Liver (tissue), 9 donors: ENCODE measurements around the gene OR52N1. TPM values are rescaled to one million over a fixed set of nuclear protein-coding genes. Genes with fewer than 3 reads are reported as not detected.

ENCODE experiments used
- DNase-seq: peaks from one replicate; pipeline ENCODE4 v3.0.0-alpha.2; 2017; ENCODE audit warnings: low spot score
- H3K27ac ChIP-seq, 2 donors: one replicate each; pipeline ENCODE4 v1.7.0; 2013; ENCODE audit warnings: inconsistent platforms in 2 of 2, low read length in 2 of 2, control low read depth in 1 of 2, low read depth in 1 of 2, mild to moderate bottlenecking in 1 of 2
- H3K27me3 ChIP-seq, 4 donors: one replicate each; pipeline versions ENCODE4 v1.6.1 to v1.7.0; 2013; ENCODE audit warnings: low read length in 3 of 4, inconsistent platforms in 1 of 4, mild to moderate bottlenecking in 1 of 4, moderate library complexity in 1 of 4; ENCODE audit not compliant: control insufficient read depth in 4 of 4, insufficient read depth in 4 of 4
- H3K36me3 ChIP-seq, 4 donors: one replicate each; pipeline versions ENCODE4 v1.6.1 to v1.7.0; 2013; ENCODE audit warnings: low read length in 3 of 4, mild to moderate bottlenecking in 3 of 4, low read depth in 1 of 4, moderate library complexity in 1 of 4; ENCODE audit not compliant: control insufficient read depth in 4 of 4, insufficient read depth in 3 of 4
- H3K4me1 ChIP-seq, 4 donors: one replicate each; pipeline versions ENCODE4 v1.6.1 to v1.7.0; 2013; ENCODE audit warnings: low read length in 3 of 4, mild to moderate bottlenecking in 3 of 4, moderate library complexity in 1 of 4; ENCODE audit not compliant: control insufficient read depth in 4 of 4, insufficient read depth in 4 of 4
- H3K4me3 ChIP-seq, 3 donors: one replicate each; pipeline versions ENCODE4 v1.6.1 to v1.7.0; 2013; ENCODE audit warnings: low read length in 3 of 3, control low read depth in 1 of 3, low read depth in 1 of 3, mild to moderate bottlenecking in 1 of 3
- H3K9ac ChIP-seq, 2 donors: one replicate each; pipeline ENCODE4 v1.7.0; 2013; ENCODE audit warnings: low read length in 2 of 2, mild to moderate bottlenecking in 2 of 2, moderate library complexity in 2 of 2, control low read depth in 1 of 2, low read depth in 1 of 2
- H3K9me3 ChIP-seq, 4 donors: one replicate each; pipeline versions ENCODE4 v1.6.1 to v1.7.0; 2013; ENCODE audit warnings: low read length in 3 of 4; ENCODE audit not compliant: control insufficient read depth in 4 of 4
- CTCF ChIP-seq: fragments of 150-350 bp; IDR thresholded peaks from 2 replicates; pipeline ENCODE4 v1.5.1; 2017; ENCODE audit warnings: improper control_type of control experiment, low read depth, low read length; ENCODE audit not compliant: missing input control
- FOXA1 ChIP-seq: IDR thresholded peaks from 2 replicates; pipeline ENCODE4 v1.6.1; 2016; ENCODE audit warnings: antibody characterized with exemption
- FOXA2 ChIP-seq: IDR thresholded peaks from 2 replicates; pipeline ENCODE4 v1.6.1; 2016; ENCODE audit warnings: antibody characterized with exemption
- JUND ChIP-seq, 2 donors: IDR thresholded peaks; 2 replicates each; pipeline ENCODE4 v1.6.1; 2016; ENCODE audit warnings: antibody characterized with exemption in 2 of 2
- RAD21 ChIP-seq, 2 donors: IDR thresholded peaks; 2 replicates each; pipeline ENCODE4 v1.6.1; 2016; ENCODE audit warnings: antibody characterized with exemption in 2 of 2, mild to moderate bottlenecking in 2 of 2
- REST ChIP-seq: IDR thresholded peaks from 2 replicates; pipeline ENCODE4 v1.6.1; 2016; ENCODE audit warnings: antibody characterized with exemption, mild to moderate bottlenecking
- RXRA ChIP-seq, 2 donors: IDR thresholded peaks; 2 replicates each; pipeline ENCODE4 v1.6.1; 2017 to 2018; ENCODE audit warnings: antibody characterized with exemption in 2 of 2, mild to moderate bottlenecking in 1 of 2
- SP1 ChIP-seq: IDR thresholded peaks from 2 replicates; pipeline ENCODE4 v1.6.1; 2018; ENCODE audit warnings: antibody characterized with exemption, mild to moderate bottlenecking
- TAF1 ChIP-seq: conservative IDR thresholded peaks from 2 replicates; pipeline ENCODE4 v1.6.1; 2016; ENCODE audit warnings: antibody characterized with exemption, mild to moderate bottlenecking
- YY1 ChIP-seq: IDR thresholded peaks from 2 replicates; pipeline ENCODE4 v1.6.1; 2016; ENCODE audit warnings: antibody characterized with exemption, mild to moderate bottlenecking
- WGBS: extraction: QIAGEN DNeasy Blood & Tissue Kit; methylation state at CpG from one replicate; pipeline ENCODE4 v1.1.7; 2013; 5-methylcytosine and 5-hydroxymethylcytosine counted together
- polyA plus RNA-seq, 2 donors: library from polyadenylated mRNA; stranded (reverse) in 1 of 2; unstranded in 1 of 2; fragments of 200-250 nt in 1 of 2; fragments of >200 nt in 1 of 2; fragmentation: Nextera tagmentation in 1 of 2; extraction: Ambion mirVana in 1 of 2; gene quantifications; one replicate each; pipeline versions ENCODE4 v1.2.1 to v1.2.3, GENCODE V29; 2013 to 2015
- total RNA-seq, 2 donors: library from RNA; depleted of rRNA; stranded (reverse); fragments of >200 nt; gene quantifications; one replicate each; pipeline ENCODE4 v1.2.3, GENCODE V29; 2014
- TF ChIP-seq, protein P1 (sequence below): IDR thresholded peaks from 2 replicates; pipeline ENCODE4 v1.6.1; 2016; ENCODE audit warnings: antibody characterized with exemption
- TF ChIP-seq, protein P2 (sequence below): IDR thresholded peaks from 2 replicates; pipeline ENCODE4 v1.6.1; 2016; ENCODE audit warnings: antibody characterized with exemption
- donor health status: healthy.
- donor health status: healthy.
- donor health status: healthy.
- donor health status: healthy.
- donor health status: healthy.

The OR52N1 gene
- total and polyA plus RNA-seq, 4 donors = under 0.01 to 0.05 TPM; not detected in 2

DNA sequence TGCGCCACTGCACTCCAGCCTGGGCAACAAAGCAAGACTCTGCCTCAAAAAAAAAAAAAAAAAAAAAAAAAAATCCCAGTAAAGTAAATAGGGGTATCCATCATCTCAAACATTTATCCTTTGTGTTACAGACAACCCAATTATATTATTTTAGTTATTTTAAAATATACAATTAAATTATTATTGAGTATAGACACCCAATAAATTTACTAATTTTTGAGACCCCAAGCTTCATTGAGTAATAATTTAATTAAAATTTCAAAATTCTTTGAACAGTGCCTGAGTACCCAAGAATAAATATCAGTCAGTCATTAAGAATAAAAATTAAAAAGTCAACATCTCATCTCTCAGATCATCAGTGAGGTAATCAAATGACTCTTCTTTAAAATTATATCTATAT is 37.1 kb downstream of the OR52N1 start, which contains the start of gene OR52N4 (continued):
- TF ChIP-seq, protein P1, sequence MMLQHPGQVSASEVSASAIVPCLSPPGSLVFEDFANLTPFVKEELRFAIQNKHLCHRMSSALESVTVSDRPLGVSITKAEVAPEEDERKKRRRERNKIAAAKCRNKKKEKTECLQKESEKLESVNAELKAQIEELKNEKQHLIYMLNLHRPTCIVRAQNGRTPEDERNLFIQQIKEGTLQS = no peak
- no peak for TF ChIP-seq CTCF

GRCh38 chr11:5749836-5750235 is 41.2 kb downstream of the OR52N1 start:
- H3K27ac ChIP-seq = no peak overlapping the region
- DNase-seq = no peak
- 74% methylated on average over 3 of the region's 3 CpGs for WGBS

More at GRCh38 chr11:5749836-5750235, 41.2 kb downstream of the OR52N1 start:
- no peaks in the 10 kb centered on the region for H3K36me3 ChIP-seq
- H3K9ac ChIP-seq = no peak overlapping the region
- no peak overlapping the region for H3K4me3 ChIP-seq
- H3K4me1 ChIP-seq = no peaks in the 10 kb centered on the region
- no peaks in the 10 kb centered on the region for H3K9me3 ChIP-seq
- TF ChIP-seq JUND (IDR thresholded peaks at IDR 0.05) = no peak
- TF ChIP-seq, protein P2, sequence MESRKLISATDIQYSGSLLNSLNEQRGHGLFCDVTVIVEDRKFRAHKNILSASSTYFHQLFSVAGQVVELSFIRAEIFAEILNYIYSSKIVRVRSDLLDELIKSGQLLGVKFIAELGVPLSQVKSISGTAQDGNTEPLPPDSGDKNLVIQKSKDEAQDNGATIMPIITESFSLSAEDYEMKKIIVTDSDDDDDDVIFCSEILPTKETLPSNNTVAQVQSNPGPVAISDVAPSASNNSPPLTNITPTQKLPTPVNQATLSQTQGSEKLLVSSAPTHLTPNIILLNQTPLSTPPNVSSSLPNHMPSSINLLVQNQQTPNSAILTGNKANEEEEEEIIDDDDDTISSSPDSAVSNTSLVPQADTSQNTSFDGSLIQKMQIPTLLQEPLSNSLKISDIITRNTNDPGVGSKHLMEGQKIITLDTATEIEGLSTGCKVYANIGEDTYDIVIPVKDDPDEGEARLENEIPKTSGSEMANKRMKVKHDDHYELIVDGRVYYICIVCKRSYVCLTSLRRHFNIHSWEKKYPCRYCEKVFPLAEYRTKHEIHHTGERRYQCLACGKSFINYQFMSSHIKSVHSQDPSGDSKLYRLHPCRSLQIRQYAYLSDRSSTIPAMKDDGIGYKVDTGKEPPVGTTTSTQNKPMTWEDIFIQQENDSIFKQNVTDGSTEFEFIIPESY = no peak
- no peak for TF ChIP-seq RXRA (IDR thresholded peaks at IDR 0.05)
- TF ChIP-seq REST = no peak
- TF ChIP-seq TAF1 = no peak
- no peak for TF ChIP-seq SP1
- TF ChIP-seq YY1 = no peak
- TF ChIP-seq FOXA2 = no peak
- no peak for TF ChIP-seq FOXA1
- TF ChIP-seq, protein P1 = no peak
- TF ChIP-seq RAD21 (IDR thresholded peaks at IDR 0.05) = no peak
- peaks cover 0 to 6% (median 0%) of the 10 kb centered on the region in 4 donors for H3K27me3 ChIP-seq
